Esophagus muscularis mucosa (tissue), 4 donors: ENCODE data around the gene BAD.

Experiments used
- EP300 ChIP-seq: sonication (generic); formaldehyde crosslinking; IDR thresholded peaks from one replicate; pipeline ENCODE4 v1.6.1; 2017; ENCODE audit warnings: antibody characterized with exemption
- POLR2A ChIP-seq: fragments of 450-650 bp; IDR thresholded peaks from one replicate; pipeline ENCODE4 v1.6.1; 2017; ENCODE audit warnings: antibody characterized with exemption, moderate library complexity, mild to moderate bottlenecking, low read depth
- POLR2AphosphoS5 ChIP-seq, 2 donors: sonication (generic); formaldehyde crosslinking; IDR thresholded peaks; one replicate each; pipeline ENCODE4 v1.6.1; 2017; ENCODE audit warnings: antibody characterized with exemption in 2 of 2
- TF ChIP-seq, protein P1 (sequence below), 3 experiments: fragments of 200-600 bp in 2 of 3; fragments of 450-650 bp in 1 of 3; sonication (generic) in 2 of 3; IDR thresholded peaks; one replicate each; pipeline ENCODE4 v1.5.1; 2017 to 2019; ENCODE audit warnings: antibody characterized with exemption in 3 of 3, mild to moderate bottlenecking in 2 of 3, moderate library complexity in 1 of 3

DNA sequence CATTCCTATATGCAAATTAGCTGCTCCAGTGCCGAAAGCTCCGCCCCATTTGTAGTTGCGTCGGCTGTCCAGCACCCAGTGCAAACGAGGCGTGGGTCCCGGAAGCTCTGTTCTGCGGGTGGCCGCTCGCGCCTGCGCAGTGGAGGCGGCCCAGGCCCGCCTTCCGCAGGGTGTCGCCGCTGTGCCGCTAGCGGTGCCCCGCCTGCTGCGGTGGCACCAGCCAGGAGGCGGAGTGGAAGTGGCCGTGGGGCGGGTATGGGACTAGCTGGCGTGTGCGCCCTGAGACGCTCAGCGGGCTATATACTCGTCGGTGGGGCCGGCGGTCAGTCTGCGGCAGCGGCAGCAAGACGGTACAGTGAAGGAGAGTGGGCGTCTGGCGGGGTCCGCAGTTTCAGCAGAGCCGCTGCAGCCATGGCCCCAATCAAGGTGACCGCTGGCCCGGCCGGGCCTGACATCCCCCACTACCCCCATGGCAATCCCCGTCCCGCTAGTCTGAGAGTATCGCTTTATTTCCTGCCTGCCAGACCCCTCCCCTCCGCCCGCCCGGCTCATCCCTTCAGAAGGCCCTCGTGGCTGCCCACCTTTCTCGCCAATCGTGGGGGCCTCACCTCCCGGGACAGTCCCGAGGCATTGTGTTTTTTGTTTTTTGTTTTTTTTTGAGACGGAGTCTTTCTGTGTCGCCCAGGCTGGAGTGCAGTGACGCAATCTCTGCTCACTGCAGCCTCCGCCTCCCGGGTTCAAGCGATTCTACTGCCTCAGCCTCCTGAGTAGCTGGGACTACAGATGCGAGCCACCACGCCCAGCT, 33.7 kb upstream of the BAD start, which contains the start of gene PRDX5:
- TF ChIP-seq, protein P1, sequence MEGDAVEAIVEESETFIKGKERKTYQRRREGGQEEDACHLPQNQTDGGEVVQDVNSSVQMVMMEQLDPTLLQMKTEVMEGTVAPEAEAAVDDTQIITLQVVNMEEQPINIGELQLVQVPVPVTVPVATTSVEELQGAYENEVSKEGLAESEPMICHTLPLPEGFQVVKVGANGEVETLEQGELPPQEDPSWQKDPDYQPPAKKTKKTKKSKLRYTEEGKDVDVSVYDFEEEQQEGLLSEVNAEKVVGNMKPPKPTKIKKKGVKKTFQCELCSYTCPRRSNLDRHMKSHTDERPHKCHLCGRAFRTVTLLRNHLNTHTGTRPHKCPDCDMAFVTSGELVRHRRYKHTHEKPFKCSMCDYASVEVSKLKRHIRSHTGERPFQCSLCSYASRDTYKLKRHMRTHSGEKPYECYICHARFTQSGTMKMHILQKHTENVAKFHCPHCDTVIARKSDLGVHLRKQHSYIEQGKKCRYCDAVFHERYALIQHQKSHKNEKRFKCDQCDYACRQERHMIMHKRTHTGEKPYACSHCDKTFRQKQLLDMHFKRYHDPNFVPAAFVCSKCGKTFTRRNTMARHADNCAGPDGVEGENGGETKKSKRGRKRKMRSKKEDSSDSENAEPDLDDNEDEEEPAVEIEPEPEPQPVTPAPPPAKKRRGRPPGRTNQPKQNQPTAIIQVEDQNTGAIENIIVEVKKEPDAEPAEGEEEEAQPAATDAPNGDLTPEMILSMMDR (IDR thresholded peaks at IDR 0.05), result peak; percentile 35 to 74 (median 44)
- TF ChIP-seq POLR2A, result peak; percentile 82
- peak; percentile 94 to 95 for TF ChIP-seq POLR2AphosphoS5 (IDR thresholded peaks at IDR 0.05)
- TF ChIP-seq EP300, result no peak
